HG02798 (cell line): ENCODE data around the gene OPHN1.

Experiments used
- ATAC-seq: cut with Tn5 transposase; IDR thresholded peaks from one replicate; pipeline ENCODE4 v1.9.1; 2021; ENCODE audit warnings: mild to moderate bottlenecking; ENCODE audit not compliant: unreplicated experiment, poor library complexity

OPHN1 gene

GRCh38 chrX:68185161-68185560 is 248.1 kb downstream of the OPHN1 start:
- no peak for ATAC-seq

- ATAC-seq: no peak
Observed at GRCh38 chrX:68183612-68184214, 249.6 kb downstream of the OPHN1 start.

GRCh38 chrX:68180579-68180978 is 252.7 kb downstream of the OPHN1 start:
- no peak for ATAC-seq

- ATAC-seq: no peak
Observed at GRCh38 chrX:68179355-68179754, 253.9 kb downstream of the OPHN1 start.

- ATAC-seq: no peak
Observed at GRCh38 chrX:68177542-68177941, 255.8 kb downstream of the OPHN1 start.

- ATAC-seq: no peak
Observed at GRCh38 chrX:68175562-68175961, 257.7 kb downstream of the OPHN1 start.

GRCh38 chrX:68163441-68163840 is 269.9 kb downstream of the OPHN1 start:
- no peak for ATAC-seq

- ATAC-seq: no peak
Observed at GRCh38 chrX:68147848-68148247, 285.4 kb downstream of the OPHN1 start.

- ATAC-seq: peak; percentile 38
Observed at GRCh38 chrX:68146054-68146453, 287.2 kb downstream of the OPHN1 start.

- no peak for ATAC-seq
Observed at GRCh38 chrX:68139791-68140190, 293.5 kb downstream of the OPHN1 start.

- no peak for ATAC-seq
Observed at GRCh38 chrX:68133181-68133580, 300.1 kb downstream of the OPHN1 start.

GRCh38 chrX:68132749-68133148 is 300.5 kb downstream of the OPHN1 start:
- no peak for ATAC-seq

GRCh38 chrX:68121835-68122234 is 311.5 kb downstream of the OPHN1 start:
- ATAC-seq: no peak

GRCh38 chrX:68121371-68121770 is 311.9 kb downstream of the OPHN1 start:
- no peak for ATAC-seq

GRCh38 chrX:68115371-68115770 is 317.9 kb downstream of the OPHN1 start:
- no peak for ATAC-seq

- ATAC-seq: no peak
Observed at GRCh38 chrX:68114573-68115129, 318.6 kb downstream of the OPHN1 start.

- no peak for ATAC-seq
Observed at GRCh38 chrX:68113837-68114572, 319.3 kb downstream of the OPHN1 start.

GRCh38 chrX:68112321-68112720 is 321.0 kb downstream of the OPHN1 start:
- no peak for ATAC-seq

GRCh38 chrX:68109162-68109561 is 324.1 kb downstream of the OPHN1 start:
- ATAC-seq: no peak

GRCh38 chrX:68098431-68098830 is 334.9 kb downstream of the OPHN1 start:
- no peak for ATAC-seq

GRCh38 chrX:68090266-68090665 is 343.0 kb downstream of the OPHN1 start:
- no peak for ATAC-seq

GRCh38 chrX:68087526-68087925 is 345.8 kb downstream of the OPHN1 start:
- ATAC-seq: no peak
